NT2/D1 (cell line): ENCODE measurements around the gene APP.

Source experiments
- DNase-seq: peaks from one replicate; pipeline ENCODE4 v3.0.0-alpha.2; 2011; ENCODE audit warnings: low read depth, low spot score
- H3K27me3 ChIP-seq: 2 replicates; pipeline ENCODE4 v1.6.0; 2011; ENCODE audit warnings: mild to moderate bottlenecking; ENCODE audit not compliant: insufficient read length, insufficient read depth
- H3K36me3 ChIP-seq: 2 replicates; pipeline ENCODE4 v1.6.1; 2011; ENCODE audit warnings: mild to moderate bottlenecking, low read length, mixed read lengths; ENCODE audit not compliant: insufficient read depth, insufficient read length
- H3K4me1 ChIP-seq: 2 replicates; pipeline ENCODE4 v1.5.1; 2011; ENCODE audit not compliant: insufficient read depth, insufficient read length
- H3K4me3 ChIP-seq: 2 replicates; pipeline ENCODE4 v1.5.1; 2011; ENCODE audit warnings: low read depth; ENCODE audit not compliant: insufficient read length
- H3K9ac ChIP-seq: 2 replicates; pipeline ENCODE4 v1.6.0; 2011; ENCODE audit warnings: low read depth; ENCODE audit not compliant: insufficient read length
- H3K9me3 ChIP-seq: 2 replicates; pipeline ENCODE4 v1.5.1; 2011; ENCODE audit warnings: mild to moderate bottlenecking, low read length; ENCODE audit not compliant: insufficient read depth
- SUZ12 ChIP-seq: IDR thresholded peaks from 2 replicates; pipeline ENCODE4 v1.6.1; 2011; ENCODE audit not compliant: insufficient read length, insufficient read depth; ENCODE audit errors: extremely low read depth
- YY1 ChIP-seq: IDR thresholded peaks from 2 replicates; pipeline ENCODE4 v1.6.1; 2011; ENCODE audit not compliant: insufficient read length, insufficient read depth
- ZNF274 ChIP-seq: IDR thresholded peaks from 2 replicates; pipeline ENCODE4 v1.6.1; 2011; ENCODE audit warnings: mild to moderate bottlenecking, low read depth, low read length

The APP gene

DNA sequence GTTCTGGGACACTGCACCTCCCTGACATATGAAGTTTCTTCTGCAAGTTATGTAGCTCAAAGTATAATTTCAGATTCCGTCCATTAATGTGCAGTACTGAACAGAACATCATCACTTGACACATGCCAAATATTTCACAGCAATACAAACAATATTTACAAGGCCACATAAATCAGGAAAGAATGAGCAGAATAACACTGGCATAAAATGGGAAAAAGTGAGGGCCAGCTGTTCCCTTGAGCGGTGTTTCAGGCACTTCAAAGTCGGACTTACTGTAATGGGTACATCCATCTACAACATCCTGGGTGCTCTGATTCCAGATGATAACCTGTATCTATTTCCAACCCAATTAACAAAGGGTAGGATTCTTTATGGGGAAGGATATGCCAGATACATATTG is 217.4 kb downstream of the APP start:
- DNase-seq, result no peak
- H3K36me3 ChIP-seq, result peaks cover 65% of the 10 kb centered on the region
- H3K4me3 ChIP-seq, result no peak overlapping the region
- no peaks in the 10 kb centered on the region for H3K4me1 ChIP-seq
- H3K9ac ChIP-seq, result no peak overlapping the region
- H3K9me3 ChIP-seq, result no peaks in the 10 kb centered on the region
- no peak for TF ChIP-seq YY1
- TF ChIP-seq ZNF274, result no peak
- H3K27me3 ChIP-seq, result no peaks in the 10 kb centered on the region

DNA sequence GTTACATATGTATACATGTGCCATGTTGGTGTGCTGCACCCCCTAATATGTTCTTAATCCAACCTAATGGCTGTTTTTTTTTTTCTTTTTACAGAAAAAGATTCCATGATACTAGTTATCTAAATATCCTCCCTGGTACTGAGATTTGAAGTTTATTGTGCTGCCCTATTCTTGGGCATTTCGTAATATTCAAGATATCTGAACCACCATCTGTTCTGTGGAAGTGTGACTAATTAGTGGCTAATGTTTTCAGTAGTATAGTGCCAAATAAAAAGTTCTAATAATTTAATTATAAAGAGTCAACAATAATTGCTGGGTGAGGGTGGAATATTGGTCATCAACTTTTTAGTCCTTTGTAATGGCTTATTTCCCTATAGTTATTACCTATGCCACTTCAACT is 218.3 kb downstream of the APP start:
- TF ChIP-seq ZNF274 (no peak), YY1 (no peak), SUZ12 (no peak)
- no peak for DNase-seq
- no peaks in the 10 kb centered on the region for H3K4me1 ChIP-seq
- H3K4me3 ChIP-seq, result no peak overlapping the region
- no peaks in the 10 kb centered on the region for H3K9me3 ChIP-seq
- H3K9ac ChIP-seq, result no peak overlapping the region
- H3K36me3 ChIP-seq, result peaks cover 61% of the 10 kb centered on the region
- no peaks in the 10 kb centered on the region for H3K27me3 ChIP-seq

DNA sequence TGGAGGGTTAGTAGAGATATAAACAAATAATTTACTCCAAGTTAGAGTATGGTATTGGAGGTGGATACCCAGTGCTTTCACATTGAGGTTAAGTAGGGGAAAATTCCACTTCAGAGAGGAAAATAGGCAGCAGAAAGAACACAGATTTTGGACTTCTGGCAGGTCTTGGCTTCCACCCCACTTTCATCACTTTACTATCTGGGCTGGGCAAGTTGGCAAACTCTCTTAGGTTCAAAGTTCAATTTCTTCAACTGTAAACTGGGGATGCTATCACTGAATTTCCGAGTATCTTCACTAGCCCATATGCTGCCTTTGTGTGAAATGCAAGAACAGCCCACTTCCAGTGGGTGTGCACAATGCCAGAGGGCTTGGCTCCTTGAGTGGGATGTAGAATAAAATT is 220.9 kb downstream of the APP start:
- Histone ChIP-seq H3K4me3 (no peak overlapping the region), H3K4me1 (no peaks in the 10 kb centered on the region), H3K9me3 (peaks cover 9% of the 10 kb centered on the region; the same call in 1 of the 2 replicates), H3K9ac (no peak overlapping the region), H3K27me3 (no peaks in the 10 kb centered on the region), H3K36me3 (peaks cover 56% of the 10 kb centered on the region)
- DNase-seq, result no peak
- TF ChIP-seq SUZ12, result no peak
- no peak for TF ChIP-seq YY1
- TF ChIP-seq ZNF274, result no peak

DNA sequence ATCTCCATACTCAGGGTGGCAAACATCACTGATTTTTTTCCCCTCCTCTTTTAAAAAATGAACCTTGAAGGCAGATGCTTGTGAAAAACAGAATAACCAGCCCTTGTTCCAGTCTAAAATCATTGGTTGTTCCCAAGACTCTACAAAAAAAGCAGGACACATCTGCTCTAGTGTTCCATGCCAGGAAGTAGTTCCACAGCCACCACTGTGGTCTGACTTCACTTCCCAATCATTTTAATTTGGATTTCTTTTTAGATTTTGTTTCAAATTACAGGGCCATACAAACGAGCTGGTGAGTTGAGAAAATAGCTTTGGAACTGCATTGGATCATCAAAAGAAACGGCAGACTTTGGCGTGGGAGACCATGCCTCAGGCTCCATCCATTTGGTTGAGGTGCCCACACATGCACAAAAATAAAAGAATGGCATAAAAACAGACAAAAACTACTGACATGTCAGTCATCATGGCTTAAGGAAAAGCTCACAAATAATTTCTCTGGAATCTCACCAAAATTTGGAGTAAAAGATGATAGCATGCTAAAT is 225.8 kb downstream of the APP start:
- H3K27me3 ChIP-seq, result no peaks in the 10 kb centered on the region
- peaks cover 9% of the 10 kb centered on the region; the same call in 1 of the 2 replicates for H3K9me3 ChIP-seq
- no peak for TF ChIP-seq ZNF274
- no peak for TF ChIP-seq YY1
- TF ChIP-seq SUZ12, result no peak

DNA sequence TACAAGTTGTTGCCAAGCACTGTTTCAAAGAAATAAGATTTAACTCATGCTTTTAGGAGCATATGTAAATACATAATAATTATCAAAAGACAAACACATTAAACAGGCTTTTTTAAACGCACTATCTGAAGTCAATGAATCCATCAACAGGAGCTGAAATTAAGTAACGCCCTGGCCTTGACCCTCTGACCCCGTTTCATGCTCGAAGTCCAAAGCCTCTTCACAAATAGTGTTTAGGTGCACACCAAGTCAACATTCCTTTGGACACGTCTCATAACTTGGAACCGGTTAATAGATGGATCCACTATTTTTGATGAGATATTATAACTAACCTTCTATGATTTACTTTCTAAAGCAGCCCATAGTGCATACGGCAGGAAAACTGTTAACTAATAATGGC is 226.5 kb downstream of the APP start:
- Histone ChIP-seq H3K4me3 (no peak overlapping the region), H3K27me3 (no peaks in the 10 kb centered on the region), H3K9ac (no peak overlapping the region), H3K4me1 (no peaks in the 10 kb centered on the region), H3K36me3 (peaks cover 32% of the 10 kb centered on the region), H3K9me3 (peaks cover 9% of the 10 kb centered on the region; the same call in 1 of the 2 replicates)
- TF ChIP-seq ZNF274, result no peak
- no peak for TF ChIP-seq SUZ12
- TF ChIP-seq YY1, result no peak
- DNase-seq, result no peak

More for the DNA sequence above, 225.8 kb downstream of the APP start:
- Histone ChIP-seq H3K36me3 (peaks cover 38% of the 10 kb centered on the region), H3K9ac (no peak overlapping the region), H3K4me3 (no peak overlapping the region), H3K4me1 (no peaks in the 10 kb centered on the region)
- DNase-seq, result no peak

DNA sequence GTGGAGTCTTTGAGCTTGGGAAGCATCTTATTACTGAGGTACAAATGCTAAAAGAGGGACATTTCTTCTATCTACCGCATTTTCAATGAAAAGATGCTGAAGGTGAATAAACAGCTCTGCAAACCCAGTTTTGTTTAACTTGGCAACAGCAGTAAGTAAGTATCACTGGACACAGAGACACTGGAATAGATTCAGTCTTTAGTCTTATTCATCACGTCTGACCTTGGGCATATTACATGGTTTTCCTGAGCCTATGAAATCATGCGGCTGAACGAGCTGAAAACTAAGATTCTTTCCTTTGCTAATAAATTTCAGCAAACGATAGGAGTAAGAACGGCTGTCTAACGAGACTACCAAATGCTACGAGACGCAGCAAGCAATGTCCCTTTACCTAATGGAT is 228.4 kb downstream of the APP start:
- no peak for DNase-seq
- no peaks in the 10 kb centered on the region for H3K27me3 ChIP-seq
- peaks cover 9% of the 10 kb centered on the region; the same call in 1 of the 2 replicates for H3K9me3 ChIP-seq
- TF ChIP-seq SUZ12 (no peak), YY1 (no peak)
- H3K4me3 ChIP-seq, result no peak overlapping the region
- no peak overlapping the region for H3K9ac ChIP-seq
- peaks cover 29% of the 10 kb centered on the region for H3K36me3 ChIP-seq
- no peaks in the 10 kb centered on the region for H3K4me1 ChIP-seq

DNA sequence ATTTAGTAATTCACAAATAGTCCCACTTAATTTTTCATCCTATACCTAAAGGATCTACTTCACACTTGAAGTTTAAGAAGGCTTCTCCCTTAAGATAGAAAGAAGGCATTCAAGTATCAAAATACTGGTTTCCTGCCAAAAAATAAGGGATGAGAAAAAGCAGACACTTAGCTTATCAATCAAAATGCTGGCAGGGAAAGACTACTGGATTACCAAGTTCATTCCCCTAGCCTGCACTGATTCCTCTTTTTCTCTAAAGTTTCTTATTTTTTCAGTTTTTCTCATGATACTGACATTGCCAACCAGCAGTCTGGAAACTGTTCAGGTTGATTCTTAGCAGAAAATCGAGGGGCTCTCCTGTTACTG is 231.2 kb downstream of the APP start:
- Histone ChIP-seq H3K9ac (no peak overlapping the region), H3K9me3 (no peaks in the 10 kb centered on the region), H3K4me3 (no peak overlapping the region), H3K27me3 (no peaks in the 10 kb centered on the region), H3K36me3 (peaks cover 21% of the 10 kb centered on the region), H3K4me1 (no peaks in the 10 kb centered on the region)
- TF ChIP-seq YY1 (no peak), SUZ12 (no peak), ZNF274 (no peak)
- DNase-seq, result no peak
